Right atrium auricular region (tissue), 2 donors: ENCODE data around the gene HELZ2. TPM values are rescaled to one million over a fixed set of nuclear protein-coding genes. Genes with fewer than 3 reads are reported as not detected.
A peak's percentile ranks its signal among the peaks of the same experiment; 100 is the strongest.

ENCODE experiments used
- DNase-seq: peaks from one replicate; pipeline ENCODE4 v3.0.0-alpha.2; 2019; ENCODE audit warnings: low spot score
- H3K27ac ChIP-seq, 2 donors: fragments of 200-600 bp; sonication (generic); 1 replicate in 1 of 2; 2 replicates in 1 of 2; pipeline ENCODE4 v1.5.1; 2016 to 2019
- H3K27me3 ChIP-seq, 2 donors: fragments of 200-600 bp; sonication (generic); one replicate each; pipeline versions ENCODE4 v1.5.1 to v1.6.0; 2017 to 2019
- H3K36me3 ChIP-seq: fragments of 200-600 bp; sonication (generic); one replicate; pipeline ENCODE4 v1.5.1; 2016
- H3K4me1 ChIP-seq, 2 donors: fragments of 200-600 bp; sonication (generic); one replicate each; pipeline versions ENCODE4 v1.5.1 to v1.6.0; 2017 to 2019
- H3K4me3 ChIP-seq, 2 donors: fragments of 200-600 bp; sonication (generic); 1 replicate in 1 of 2; 2 replicates in 1 of 2; pipeline ENCODE4 v1.5.1; 2017 to 2019; ENCODE audit warnings: mild to moderate bottlenecking in 1 of 2, moderate library complexity in 1 of 2
- H3K9me3 ChIP-seq, 2 donors: fragments of 200-600 bp; sonication (generic); one replicate each; pipeline ENCODE4 v1.5.1; 2019
- CTCF ChIP-seq, 2 donors: fragments of 200-600 bp; sonication (generic); IDR thresholded peaks; one replicate each; pipeline ENCODE4 v1.5.1; 2019; ENCODE audit warnings: antibody characterized with exemption in 2 of 2
- total RNA-seq, 2 donors: library from RNA; depleted of rRNA; stranded (reverse); fragments of >200 nt; gene quantifications; one replicate each; pipeline ENCODE4 v1.1.0, GENCODE V29; 2016

HELZ2 gene
- total RNA-seq, 2 donors from 2014 or later, result 12.5 to 21.5 TPM

GRCh38 chr20:63536997-63537524 is 37.0 kb downstream of the HELZ2 start, which contains the start of gene PTK6:
Gene PTK6, minus strand, starts transcription at chr20:63537376. Its CDS starts 62 bp downstream, at chr20:63537314.
- H3K36me3 ChIP-seq, result no peaks in the 10 kb centered on the region
- H3K9me3 ChIP-seq, result no peaks in the 10 kb centered on the region
- no peak for TF ChIP-seq CTCF (IDR thresholded peaks at IDR 0.05)
- H3K27ac ChIP-seq, result no peak within 1 kb of the TSS
- no peaks in the 10 kb centered on the region for H3K27me3 ChIP-seq
- DNase-seq, result no peak
- H3K4me3 ChIP-seq, result peak within 1 kb of the TSS in 1 of 2 donors; percentile 43
- H3K4me1 ChIP-seq, result peaks cover 0 to 16% of the 10 kb centered on the region in 2 donors

GRCh38 chr20:63536241-63536977 is 37.6 kb downstream of the HELZ2 start:
- no peaks in the 10 kb centered on the region for H3K36me3 ChIP-seq
- H3K4me3 ChIP-seq, result no peak overlapping the region
- TF ChIP-seq CTCF (IDR thresholded peaks at IDR 0.05), result no peak
- H3K27me3 ChIP-seq, result no peaks in the 10 kb centered on the region
- no peaks in the 10 kb centered on the region for H3K9me3 ChIP-seq
- peaks cover 0 to 16% of the 10 kb centered on the region in 2 donors for H3K4me1 ChIP-seq
- no peak for DNase-seq
- H3K27ac ChIP-seq, result no peak overlapping the region

GRCh38 chr20:63534831-63535651 is 39.0 kb downstream of the HELZ2 start:
- Histone ChIP-seq H3K27me3 (no peaks in the 10 kb centered on the region), H3K27ac (no peak overlapping the region)
- DNase-seq, result no peak

GRCh38 chr20:63534427-63534830 is 39.6 kb downstream of the HELZ2 start:
- no peak for TF ChIP-seq CTCF (IDR thresholded peaks at IDR 0.05)
- Histone ChIP-seq H3K4me3 (no peak overlapping the region), H3K27me3 (no peaks in the 10 kb centered on the region), H3K4me1 (peaks cover 0 to 16% of the 10 kb centered on the region in 2 donors), H3K27ac (no peak overlapping the region), H3K9me3 (no peaks in the 10 kb centered on the region), H3K36me3 (no peaks in the 10 kb centered on the region)
- DNase-seq, result no peak

More at GRCh38 chr20:63534831-63535651, 39.0 kb downstream of the HELZ2 start:
- Histone ChIP-seq H3K36me3 (no peaks in the 10 kb centered on the region), H3K4me1 (peaks cover 0 to 16% of the 10 kb centered on the region in 2 donors), H3K9me3 (no peaks in the 10 kb centered on the region), H3K4me3 (no peak overlapping the region)
- TF ChIP-seq CTCF (IDR thresholded peaks at IDR 0.05), result no peak

GRCh38 chr20:63533871-63534393 is 40.1 kb downstream of the HELZ2 start:
- Histone ChIP-seq H3K27me3 (no peaks in the 10 kb centered on the region), H3K4me3 (no peak overlapping the region), H3K36me3 (no peaks in the 10 kb centered on the region), H3K9me3 (no peaks in the 10 kb centered on the region), H3K27ac (no peak overlapping the region), H3K4me1 (peaks cover 0 to 16% of the 10 kb centered on the region in 2 donors)
- no peak for DNase-seq
- no peak for TF ChIP-seq CTCF (IDR thresholded peaks at IDR 0.05)
